HepG2 (cell line): Measurements from ENCODE around the gene ZNF8. TPM values are rescaled to one million over a fixed set of nuclear protein-coding genes. Genes with fewer than 3 reads are reported as not detected.

Source experiments
- CAMTA2 ChIP-seq: sonication (generic); formaldehyde crosslinking; IDR thresholded peaks from 2 replicates; pipeline ENCODE4 v1.4.0; 2020; ENCODE audit warnings: mild to moderate bottlenecking, missing genetic modification reagents, borderline replicate concordance
- CCAR2 ChIP-seq: fragments of 200-400 bp; formaldehyde crosslinking; optimal IDR thresholded peaks from 2 replicates; pipeline ENCODE3; 2018; ENCODE audit warnings: low read depth, mild to moderate bottlenecking, low read length, moderate library complexity
- KLF9 ChIP-seq: IDR thresholded peaks from 2 replicates; pipeline ENCODE4 v1.6.1; 2016; ENCODE audit warnings: low read depth
- LCORL ChIP-seq, 2 experiments: fragments of 450-650 bp in 1 of 2; sonication (generic) in 1 of 2; formaldehyde crosslinking in 1 of 2; IDR thresholded peaks; 2 replicates each; pipeline versions ENCODE4 v1.5.0 to v1.6.1; 2017 to 2020; ENCODE audit warnings: antibody characterized with exemption in 1 of 2, missing genetic modification reagents in 1 of 2
- NFIB ChIP-seq: sonication (generic); formaldehyde crosslinking; IDR thresholded peaks from 2 replicates; pipeline ENCODE4 v1.9.0; 2021; ENCODE audit warnings: missing genetic modification reagents, mild to moderate bottlenecking, borderline replicate concordance
- RFXAP ChIP-seq: sonication (generic); formaldehyde crosslinking; IDR thresholded peaks from 2 replicates; pipeline ENCODE4 v1.4.0; 2020; ENCODE audit warnings: missing genetic modification reagents, borderline replicate concordance
- ZNF296 ChIP-seq: sonication (generic); formaldehyde crosslinking; conservative IDR thresholded peaks from 2 replicates; pipeline ENCODE4 v1.5.0; 2020; ENCODE audit warnings: mild to moderate bottlenecking, missing genetic modification reagents
- ZNF460 ChIP-seq: sonication (generic); formaldehyde crosslinking; IDR thresholded peaks from 2 replicates; pipeline ENCODE4 v1.5.1; 2020; ENCODE audit warnings: missing genetic modification reagents, mild to moderate bottlenecking, borderline replicate concordance
- ZNF614 ChIP-seq: IDR thresholded peaks from 2 replicates; pipeline ENCODE4 v1.6.1; 2018; ENCODE audit warnings: missing biosample characterization, missing genetic modification reagents, inconsistent platforms, borderline replicate concordance
- ZNF766 ChIP-seq: sonication (generic); formaldehyde crosslinking; IDR thresholded peaks from 2 replicates; pipeline ENCODE4 v1.5.0; 2020; ENCODE audit warnings: missing genetic modification reagents, borderline replicate concordance
- ZNF850 ChIP-seq: sonication (generic); formaldehyde crosslinking; conservative IDR thresholded peaks from 2 replicates; pipeline ENCODE4 v1.9.0; 2021; ENCODE audit warnings: mild to moderate bottlenecking, missing genetic modification reagents
- polyA plus RNA-seq, 8 experiments: library from polyadenylated mRNA; depleted of rRNA in 3 of 8; stranded (reverse) in 7 of 8; unstranded in 1 of 8; fragments of >200 nt; fragmentation: Illumina TruSeq in 4 of 8; extraction: Trizol in 4 of 8; gene quantifications; 2 replicates each; pipeline versions ENCODE4 v1.2.1 to v1.2.3, GENCODE V29; 2011 to 2016; ENCODE audit warnings: low read depth in 4 of 8, missing spikeins in 1 of 8, mixed read lengths in 1 of 8; ENCODE audit not compliant: insufficient read depth in 1 of 8
- total RNA-seq, 5 experiments: library from RNA; depleted of rRNA; stranded (reverse); fragments of >200 nt; fragmentation: Illumina TruSeq; extraction: Trizol; gene quantifications; 2 replicates each; pipeline ENCODE4 v1.2.3, GENCODE V29; 2016; ENCODE audit warnings: low read depth in 1 of 5
- TF ChIP-seq, protein P1 (sequence below): sonication (generic); formaldehyde crosslinking; IDR thresholded peaks from 2 replicates; pipeline ENCODE4 v1.4.0; 2020; ENCODE audit warnings: missing genetic modification reagents, borderline replicate concordance
- TF ChIP-seq, protein P2 (sequence below): sonication (generic); formaldehyde crosslinking; IDR thresholded peaks from 2 replicates; pipeline ENCODE4 v1.8.1; 2023; ENCODE audit warnings: mild to moderate bottlenecking, missing genetic modification reagents
- TF ChIP-seq, protein P3 (sequence below): sonication (generic); formaldehyde crosslinking; IDR thresholded peaks from 2 replicates; pipeline ENCODE4 v1.8.0; 2022; ENCODE audit warnings: mild to moderate bottlenecking, missing genetic modification reagents; ENCODE audit not compliant: insufficient replicate concordance
- TF ChIP-seq, protein P4 (sequence below): sonication (generic); formaldehyde crosslinking; IDR thresholded peaks from one replicate; pipeline ENCODE4 v1.5.1; 2020; ENCODE audit warnings: mild to moderate bottlenecking, missing genetic modification reagents; ENCODE audit errors: not compliant biosample characterization

Gene ZNF8
- total and polyA plus RNA-seq, 2 of the 13 experiments (the other 11 are each of a cell fraction or from before 2014, with no cell fraction given): 3.1 to 3.3 TPM

DNA sequence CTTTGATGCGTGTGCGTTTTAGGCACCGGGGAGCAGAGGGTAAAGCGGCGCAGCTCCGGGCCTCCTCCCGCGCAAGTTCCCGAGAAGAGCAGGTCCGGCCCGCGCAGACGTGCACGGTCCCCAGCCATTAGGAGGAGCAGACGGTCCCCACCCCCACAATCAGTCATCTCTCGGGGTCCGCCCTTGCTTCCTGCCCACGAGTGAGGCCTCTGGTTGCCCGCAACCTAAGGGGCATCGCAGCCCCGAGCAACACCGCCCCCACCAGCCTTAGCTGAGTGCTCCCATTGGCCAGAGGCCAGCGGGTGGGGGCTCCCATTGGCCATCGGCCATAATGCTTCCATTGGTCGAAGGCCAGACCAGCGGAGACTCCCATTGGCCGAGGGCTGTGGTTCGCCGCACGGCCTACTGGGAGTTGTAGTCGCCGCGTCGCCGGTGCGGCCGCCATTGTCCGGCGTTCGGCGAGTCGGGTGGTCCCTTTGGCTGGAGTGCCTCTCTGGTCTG, at the start of gene ZNF8 (continued):
- TF ChIP-seq, protein P1, sequence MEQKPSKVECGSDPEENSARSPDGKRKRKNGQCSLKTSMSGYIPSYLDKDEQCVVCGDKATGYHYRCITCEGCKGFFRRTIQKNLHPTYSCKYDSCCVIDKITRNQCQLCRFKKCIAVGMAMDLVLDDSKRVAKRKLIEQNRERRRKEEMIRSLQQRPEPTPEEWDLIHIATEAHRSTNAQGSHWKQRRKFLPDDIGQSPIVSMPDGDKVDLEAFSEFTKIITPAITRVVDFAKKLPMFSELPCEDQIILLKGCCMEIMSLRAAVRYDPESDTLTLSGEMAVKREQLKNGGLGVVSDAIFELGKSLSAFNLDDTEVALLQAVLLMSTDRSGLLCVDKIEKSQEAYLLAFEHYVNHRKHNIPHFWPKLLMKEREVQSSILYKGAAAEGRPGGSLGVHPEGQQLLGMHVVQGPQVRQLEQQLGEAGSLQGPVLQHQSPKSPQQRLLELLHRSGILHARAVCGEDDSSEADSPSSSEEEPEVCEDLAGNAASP (CRISPR knock-in tag): no peak; the same call in 1 of the 2 replicates
- TF ChIP-seq LCORL (IDR thresholded peaks at IDR 0.05) (no peak), LCORL (CRISPR knock-in tag; IDR thresholded peaks at IDR 0.05) (peak; percentile 78), ZNF296 (CRISPR knock-in tag) (no peak), ZNF766 (CRISPR knock-in tag) (no peak), KLF9 (CRISPR knock-in tag) (0 out of 2 replicates have a peak, but pooled peaks have one; percentile 68), RFXAP (CRISPR knock-in tag) (peak; percentile 99), ZNF460 (CRISPR knock-in tag) (no peak), CAMTA2 (CRISPR knock-in tag) (no peak), ZNF614 (CRISPR knock-in tag) (peak; percentile 72; the same call in 1 of the 2 replicates), ZNF850 (CRISPR knock-in tag) (no peak), NFIB (no peak), CCAR2 (no peak)
- TF ChIP-seq, protein P2, sequence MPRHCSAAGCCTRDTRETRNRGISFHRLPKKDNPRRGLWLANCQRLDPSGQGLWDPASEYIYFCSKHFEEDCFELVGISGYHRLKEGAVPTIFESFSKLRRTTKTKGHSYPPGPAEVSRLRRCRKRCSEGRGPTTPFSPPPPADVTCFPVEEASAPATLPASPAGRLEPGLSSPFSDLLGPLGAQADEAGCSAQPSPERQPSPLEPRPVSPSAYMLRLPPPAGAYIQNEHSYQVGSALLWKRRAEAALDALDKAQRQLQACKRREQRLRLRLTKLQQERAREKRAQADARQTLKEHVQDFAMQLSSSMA (CRISPR knock-in tag): no peak
- TF ChIP-seq, protein P3, sequence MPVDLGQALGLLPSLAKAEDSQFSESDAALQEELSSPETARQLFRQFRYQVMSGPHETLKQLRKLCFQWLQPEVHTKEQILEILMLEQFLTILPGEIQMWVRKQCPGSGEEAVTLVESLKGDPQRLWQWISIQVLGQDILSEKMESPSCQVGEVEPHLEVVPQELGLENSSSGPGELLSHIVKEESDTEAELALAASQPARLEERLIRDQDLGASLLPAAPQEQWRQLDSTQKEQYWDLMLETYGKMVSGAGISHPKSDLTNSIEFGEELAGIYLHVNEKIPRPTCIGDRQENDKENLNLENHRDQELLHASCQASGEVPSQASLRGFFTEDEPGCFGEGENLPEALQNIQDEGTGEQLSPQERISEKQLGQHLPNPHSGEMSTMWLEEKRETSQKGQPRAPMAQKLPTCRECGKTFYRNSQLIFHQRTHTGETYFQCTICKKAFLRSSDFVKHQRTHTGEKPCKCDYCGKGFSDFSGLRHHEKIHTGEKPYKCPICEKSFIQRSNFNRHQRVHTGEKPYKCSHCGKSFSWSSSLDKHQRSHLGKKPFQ (CRISPR knock-in tag): peak; percentile 65
- TF ChIP-seq, protein P4, sequence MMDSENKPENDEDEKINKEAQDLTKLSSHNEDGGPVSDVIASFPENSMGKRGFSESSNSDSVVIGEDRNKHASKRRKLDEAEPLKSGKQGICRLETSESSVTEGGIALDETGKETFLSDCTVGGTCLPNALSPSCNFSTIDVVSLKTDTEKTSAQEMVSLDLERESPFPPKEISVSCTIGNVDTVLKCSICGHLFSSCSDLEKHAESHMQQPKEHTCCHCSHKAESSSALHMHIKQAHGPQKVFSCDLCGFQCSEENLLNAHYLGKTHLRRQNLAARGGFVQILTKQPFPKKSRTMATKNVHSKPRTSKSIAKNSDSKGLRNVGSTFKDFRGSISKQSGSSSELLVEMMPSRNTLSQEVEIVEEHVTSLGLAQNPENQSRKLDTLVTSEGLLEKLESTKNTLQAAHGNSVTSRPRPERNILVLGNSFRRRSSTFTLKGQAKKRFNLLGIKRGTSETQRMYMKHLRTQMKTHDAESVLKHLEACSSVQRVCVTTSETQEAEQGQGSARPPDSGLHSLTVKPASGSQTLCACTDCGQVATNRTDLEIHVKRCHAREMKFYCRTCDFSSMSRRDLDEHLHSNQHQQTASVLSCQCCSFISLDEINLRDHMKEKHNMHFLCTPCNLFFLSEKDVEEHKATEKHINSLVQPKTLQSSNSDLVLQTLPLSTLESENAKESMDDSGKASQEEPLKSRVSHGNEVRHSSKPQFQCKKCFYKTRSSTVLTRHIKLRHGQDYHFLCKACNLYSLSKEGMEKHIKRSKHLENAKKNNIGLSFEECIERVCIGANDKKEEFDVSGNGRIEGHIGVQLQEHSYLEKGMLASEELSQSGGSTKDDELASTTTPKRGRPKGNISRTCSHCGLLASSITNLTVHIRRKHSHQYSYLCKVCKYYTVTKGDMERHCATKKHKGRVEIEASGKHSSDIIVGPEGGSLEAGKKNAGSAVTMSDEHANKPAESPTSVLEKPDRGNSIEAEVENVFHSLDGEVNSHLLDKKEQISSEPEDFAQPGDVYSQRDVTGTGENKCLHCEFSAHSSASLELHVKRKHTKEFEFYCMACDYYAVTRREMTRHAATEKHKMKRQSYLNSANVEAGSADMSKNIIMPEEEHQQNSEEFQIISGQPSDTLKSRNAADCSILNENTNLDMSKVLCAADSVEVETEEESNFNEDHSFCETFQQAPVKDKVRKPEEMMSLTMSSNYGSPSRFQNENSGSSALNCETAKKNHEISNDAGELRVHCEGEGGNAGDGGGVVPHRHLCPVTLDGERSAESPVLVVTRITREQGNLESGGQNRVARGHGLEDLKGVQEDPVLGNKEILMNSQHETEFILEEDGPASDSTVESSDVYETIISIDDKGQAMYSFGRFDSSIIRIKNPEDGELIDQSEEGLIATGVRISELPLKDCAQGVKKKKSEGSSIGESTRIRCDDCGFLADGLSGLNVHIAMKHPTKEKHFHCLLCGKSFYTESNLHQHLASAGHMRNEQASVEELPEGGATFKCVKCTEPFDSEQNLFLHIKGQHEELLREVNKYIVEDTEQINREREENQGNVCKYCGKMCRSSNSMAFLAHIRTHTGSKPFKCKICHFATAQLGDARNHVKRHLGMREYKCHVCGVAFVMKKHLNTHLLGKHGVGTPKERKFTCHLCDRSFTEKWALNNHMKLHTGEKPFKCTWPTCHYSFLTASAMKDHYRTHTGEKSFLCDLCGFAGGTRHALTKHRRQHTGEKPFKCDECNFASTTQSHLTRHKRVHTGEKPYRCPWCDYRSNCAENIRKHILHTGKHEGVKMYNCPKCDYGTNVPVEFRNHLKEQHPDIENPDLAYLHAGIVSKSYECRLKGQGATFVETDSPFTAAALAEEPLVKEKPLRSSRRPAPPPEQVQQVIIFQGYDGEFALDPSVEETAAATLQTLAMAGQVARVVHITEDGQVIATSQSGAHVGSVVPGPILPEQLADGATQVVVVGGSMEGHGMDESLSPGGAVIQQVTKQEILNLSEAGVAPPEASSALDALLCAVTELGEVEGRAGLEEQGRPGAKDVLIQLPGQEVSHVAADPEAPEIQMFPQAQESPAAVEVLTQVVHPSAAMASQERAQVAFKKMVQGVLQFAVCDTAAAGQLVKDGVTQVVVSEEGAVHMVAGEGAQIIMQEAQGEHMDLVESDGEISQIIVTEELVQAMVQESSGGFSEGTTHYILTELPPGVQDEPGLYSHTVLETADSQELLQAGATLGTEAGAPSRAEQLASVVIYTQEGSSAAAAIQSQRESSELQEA (CRISPR knock-in tag): peak; percentile 37
